ENCODE data around the gene ERC1. TPM values are rescaled to one million over a fixed set of nuclear protein-coding genes. Genes with fewer than 3 reads are reported as not detected.

ERC1 gene
- total and polyA plus RNA-seq, 2 of the 4 experiments (the other 2 are of a cell fraction): 11.6 to 25.6 TPM

- Histone ChIP-seq H4K20me1 (ENCODE audit: insufficient read depth, low read length) (no peaks in the 10 kb centered on the region), H3K56ac (ENCODE audit: extremely low read depth, insufficient read depth, low read length) (no peak overlapping the region), H3K27me3 (ENCODE audit: control insufficient read depth, insufficient read depth, low read length) (no peaks in the 10 kb centered on the region), H3K9ac (ENCODE audit: low read depth, low read length) (no peak overlapping the region), H2AFZ (replicated peaks; ENCODE audit: low read length, poor library complexity) (no peak overlapping the region), H3K4me1 (ENCODE audit: control insufficient read depth, insufficient read depth, low read length) (no peaks in the 10 kb centered on the region), H3K23ac (ENCODE audit: low read depth, low read length) (no peak overlapping the region), H3K4me3 (ENCODE audit: insufficient read depth, low read depth, low read length) (no peak overlapping the region), H3K79me1 (ENCODE audit: low read depth in 1 of 2, low read length in 2 of 2) (peaks cover 6 to 14% of the 10 kb centered on the region in 2 experiments; a peak in 3 of 4 replicates), H2BK20ac (ENCODE audit: low read depth, low read length) (no peak overlapping the region), H3K18ac (ENCODE audit: low read depth, low read length) (no peak overlapping the region), H2BK15ac (ENCODE audit: low read depth, low read length) (no peak overlapping the region), H2AK5ac (ENCODE audit: low read depth, low read length) (no peak overlapping the region), H4K8ac (ENCODE audit: low read depth in 2 of 2, low read length in 2 of 2) (no peak overlapping the region), H2AK9ac (replicated peaks; ENCODE audit: low read depth, low read length, poor library complexity) (no peak overlapping the region), H3K36me3 (ENCODE audit: control insufficient read depth, insufficient read depth, low read length) (peaks cover 4% of the 10 kb centered on the region; the same call in 1 of the 2 replicates), H2BK120ac (ENCODE audit: low read depth, low read length) (no peak overlapping the region), H3K14ac (replicated peaks; ENCODE audit: low read depth, low read length) (no peak overlapping the region), H4K5ac (ENCODE audit: low read depth, low read length) (no peak overlapping the region), H3K9me3 (ENCODE audit: control insufficient read depth, insufficient read depth, low read length) (no peaks in the 10 kb centered on the region), H3K4ac (ENCODE audit: low read depth, low read length) (no peak overlapping the region), H4K91ac (ENCODE audit: insufficient read depth, low read depth, low read length) (no peak overlapping the region), H3K4me2 (ENCODE audit: low read depth, low read length) (no peak overlapping the region), H3K27ac (ENCODE audit: insufficient read depth, low read length) (no peak overlapping the region), H3K9me1 (ENCODE audit: insufficient read depth, low read length) (no peaks in the 10 kb centered on the region), H2BK5ac (ENCODE audit: low read depth, low read length, poor library complexity, severe bottlenecking) (no peak overlapping the region)
- no peak for DNase-seq
- ChIA-PET CTCF (no interaction called here), POLR2A (ENCODE audit: unreplicated experiment) (no interaction called here)
- BruUV-seq (replicated peaks): no TSS peak
- no CpG with 5 or more reads among the region's 2 CpGs for WGBS, 2 experiments (ENCODE audit: extremely low coverage in 2 of 2, insufficient read length in 1 of 2)
- ATAC-seq (ENCODE audit: low read depth): no peak
- in situ Hi-C loops (cut with MboI; ENCODE audit: low sequenced_read_pairs) (no loop called here), dilution Hi-C loops (cut with HindIII; ENCODE audit: low sequenced_read_pairs, unreplicated experiment) (no loop called here), intact Hi-C loops (cut with micrococcal nuclease) (no loop called here)
- TF ChIP-seq MAFK (IDR thresholded peaks at IDR 0.05; ENCODE audit: low read depth, low read length): no peak
- TF ChIP-seq RAD21 (IDR thresholded peaks at IDR 0.05; ENCODE audit: low read length): no peak
- TF ChIP-seq SMC3 (IDR thresholded peaks at IDR 0.05; ENCODE audit: low read depth, low read length): no peak
- no peak for TF ChIP-seq CTCF (conservative IDR thresholded peaks at IDR 0.05; ENCODE audit: low read depth, low read length)
- no peak for TF ChIP-seq MXI1 (IDR thresholded peaks at IDR 0.05; ENCODE audit: borderline replicate concordance, low read depth, low read length)
- TF ChIP-seq RFX5 (IDR thresholded peaks at IDR 0.05; ENCODE audit: low read depth, low read length): no peak
- no peak for TF ChIP-seq BHLHE40 (IDR thresholded peaks at IDR 0.05; ENCODE audit: low read depth, low read length)
- no peak for TF ChIP-seq MAZ (IDR thresholded peaks at IDR 0.05; ENCODE audit: borderline replicate concordance, low read depth, low read length)
- no peak for TF ChIP-seq ELK1 (IDR thresholded peaks at IDR 0.05; ENCODE audit: borderline replicate concordance, low read depth, low read length)
- TF ChIP-seq FOS (IDR thresholded peaks at IDR 0.05; ENCODE audit: low read depth, low read length): no peak
- no peak for TF ChIP-seq NFE2L2 (IDR thresholded peaks at IDR 0.05; ENCODE audit: low read depth, low read length)
- no peak for TF ChIP-seq CEBPB (IDR thresholded peaks at IDR 0.05; ENCODE audit: low read depth, low read length)
- no peak for TF ChIP-seq POLR2A (IDR thresholded peaks at IDR 0.05; ENCODE audit: low read depth, low read length)
- no peak for TF ChIP-seq USF2 (IDR thresholded peaks at IDR 0.05; ENCODE audit: low read depth, low read length)
- no peak for TF ChIP-seq RCOR1 (IDR thresholded peaks at IDR 0.05; ENCODE audit: insufficient replicate concordance, low read length)
- TF ChIP-seq CHD1 (IDR thresholded peaks at IDR 0.05; ENCODE audit: low read depth, low read length): no peak
Measured at GRCh38 chr12:1131811-1132224, 140.8 kb downstream of the ERC1 start.
